ENCODE results near the gene CUL4A.

Gene CUL4A

DNA sequence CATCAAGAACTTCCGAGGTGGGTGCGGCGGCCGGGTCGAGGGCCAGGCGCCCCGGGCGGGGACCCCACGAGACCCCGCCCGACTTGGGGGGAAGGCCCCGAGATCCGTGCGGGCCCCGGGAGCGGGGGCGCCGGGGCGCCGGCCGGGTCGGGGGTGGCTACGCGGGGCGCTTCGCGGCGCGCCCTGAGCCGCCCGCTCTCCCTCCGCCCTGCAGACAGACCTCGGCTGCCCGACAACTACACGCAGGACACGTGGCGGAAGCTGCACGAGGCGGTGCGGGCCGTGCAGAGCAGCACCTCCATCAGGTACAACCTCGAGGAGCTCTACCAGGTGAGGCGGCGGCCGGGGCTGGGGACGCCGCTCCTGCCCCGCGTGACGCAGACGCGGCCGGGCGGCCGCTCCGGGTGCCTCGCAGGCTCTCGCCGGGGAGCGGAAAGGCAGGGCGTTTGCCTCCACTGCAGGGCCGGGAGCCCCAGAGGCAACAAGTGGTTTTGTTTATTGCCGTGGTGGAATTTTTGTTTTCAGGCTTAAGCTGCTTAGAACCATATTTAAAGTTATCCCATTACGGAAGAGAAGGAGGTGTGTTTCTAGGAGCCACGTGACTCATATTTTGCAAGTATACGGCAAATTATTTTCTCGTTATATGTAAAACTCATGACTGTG lies 477 bp downstream of the CUL4A start (continued):
- TF ChIP-seq, protein P1, sequence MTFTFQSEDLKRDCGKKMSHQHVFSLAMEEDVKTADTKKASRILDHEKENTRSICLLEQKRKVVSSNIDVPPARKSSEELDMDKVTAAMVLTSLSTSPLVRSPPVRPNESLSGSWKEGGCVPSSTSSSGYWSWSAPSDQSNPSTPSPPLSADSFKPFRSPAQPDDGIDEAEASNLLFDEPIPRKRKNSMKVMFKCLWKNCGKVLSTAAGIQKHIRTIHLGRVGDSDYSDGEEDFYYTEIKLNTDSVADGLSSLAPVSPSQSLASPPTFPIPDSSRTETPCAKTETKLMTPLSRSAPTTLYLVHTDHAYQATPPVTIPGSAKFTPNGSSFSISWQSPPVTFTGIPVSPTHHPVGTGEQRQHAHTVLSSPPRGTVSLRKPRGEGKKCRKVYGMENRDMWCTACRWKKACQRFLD (tag by site-specific recombination; IDR thresholded peaks at IDR 0.05): no peak
- TF ChIP-seq, protein P2, sequence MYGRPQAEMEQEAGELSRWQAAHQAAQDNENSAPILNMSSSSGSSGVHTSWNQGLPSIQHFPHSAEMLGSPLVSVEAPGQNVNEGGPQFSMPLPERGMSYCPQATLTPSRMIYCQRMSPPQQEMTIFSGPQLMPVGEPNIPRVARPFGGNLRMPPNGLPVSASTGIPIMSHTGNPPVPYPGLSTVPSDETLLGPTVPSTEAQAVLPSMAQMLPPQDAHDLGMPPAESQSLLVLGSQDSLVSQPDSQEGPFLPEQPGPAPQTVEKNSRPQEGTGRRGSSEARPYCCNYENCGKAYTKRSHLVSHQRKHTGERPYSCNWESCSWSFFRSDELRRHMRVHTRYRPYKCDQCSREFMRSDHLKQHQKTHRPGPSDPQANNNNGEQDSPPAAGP (tag by site-specific recombination; IDR thresholded peaks at IDR 0.05): no peak
- no peak for TF ChIP-seq ZBTB21 (tag by site-specific recombination; IDR thresholded peaks at IDR 0.05)
- peak; percentile 14; the same call in 1 of the 2 replicates for TF ChIP-seq ZBTB17 (tag by site-specific recombination; IDR thresholded peaks at IDR 0.05)
- peak; percentile 97 for TF ChIP-seq SCRT2 (tag by site-specific recombination; IDR thresholded peaks at IDR 0.05)
- no peak for TF ChIP-seq ZNF114 (tag by site-specific recombination; IDR thresholded peaks at IDR 0.05)
- no peak for TF ChIP-seq ZNF211 (tag by site-specific recombination; IDR thresholded peaks at IDR 0.05; ENCODE audit: low read depth)
- no peak for TF ChIP-seq ZNF248 (tag by site-specific recombination; IDR thresholded peaks at IDR 0.05)
- TF ChIP-seq ZNF791 (tag by site-specific recombination; IDR thresholded peaks at IDR 0.05): no peak
- no peak for TF ChIP-seq ZNF157 (tag by site-specific recombination; IDR thresholded peaks at IDR 0.05)
- TF ChIP-seq ZNF311 (tag by site-specific recombination; IDR thresholded peaks at IDR 0.05; ENCODE audit: borderline replicate concordance): no peak
- TF ChIP-seq ZNF530 (tag by site-specific recombination; IDR thresholded peaks at IDR 0.05; ENCODE audit: low read depth): no peak

DNA sequence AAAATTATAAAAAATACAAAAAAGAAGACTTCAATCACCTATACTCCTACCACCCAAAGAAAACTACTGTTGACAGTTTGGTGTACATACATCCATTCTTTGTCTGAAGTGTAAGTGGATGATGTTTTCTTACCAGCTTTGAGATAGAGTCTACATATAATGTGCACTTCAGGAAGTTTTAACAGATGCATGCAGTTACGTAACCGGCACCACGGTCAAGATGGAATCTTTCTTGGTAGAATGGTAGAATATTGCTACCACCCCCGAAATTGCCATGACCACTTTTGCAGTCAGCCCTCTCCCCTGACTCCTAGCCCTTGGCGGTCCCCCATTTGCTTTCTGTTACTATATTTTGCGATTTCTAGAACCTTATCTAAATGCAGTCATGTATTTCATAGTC lies 1.4 kb downstream of the CUL4A start:
- Histone ChIP-seq H3K36me3 (ENCODE audit: control insufficient read depth in 2 of 2, insufficient read depth in 1 of 2, low read length in 2 of 2) (peaks cover 0 to 28% of the 10 kb centered on the region in 2 experiments; a peak in 1 of 3 replicates), H3K27ac (ENCODE audit: extremely low read depth, low read depth, low read length) (no peak overlapping the region)

More for the DNA sequence above, 1.4 kb downstream of the CUL4A start:
- TF ChIP-seq ZNF24 (tag by site-specific recombination; IDR thresholded peaks at IDR 0.05) (no peak), SETDB1 (IDR thresholded peaks at IDR 0.05; ENCODE audit: insufficient read length, low read length) (no peak), KLF8 (tag by site-specific recombination; IDR thresholded peaks at IDR 0.05) (no peak), ZBTB8A (tag by site-specific recombination; IDR thresholded peaks at IDR 0.05) (no peak), ZBTB48 (tag by site-specific recombination; IDR thresholded peaks at IDR 0.05) (no peak), ZFHX2 (tag by site-specific recombination; conservative IDR thresholded peaks at IDR 0.05) (no peak), ZNF626 (tag by site-specific recombination; IDR thresholded peaks at IDR 0.05) (no peak)
- TF ChIP-seq, protein P3, sequence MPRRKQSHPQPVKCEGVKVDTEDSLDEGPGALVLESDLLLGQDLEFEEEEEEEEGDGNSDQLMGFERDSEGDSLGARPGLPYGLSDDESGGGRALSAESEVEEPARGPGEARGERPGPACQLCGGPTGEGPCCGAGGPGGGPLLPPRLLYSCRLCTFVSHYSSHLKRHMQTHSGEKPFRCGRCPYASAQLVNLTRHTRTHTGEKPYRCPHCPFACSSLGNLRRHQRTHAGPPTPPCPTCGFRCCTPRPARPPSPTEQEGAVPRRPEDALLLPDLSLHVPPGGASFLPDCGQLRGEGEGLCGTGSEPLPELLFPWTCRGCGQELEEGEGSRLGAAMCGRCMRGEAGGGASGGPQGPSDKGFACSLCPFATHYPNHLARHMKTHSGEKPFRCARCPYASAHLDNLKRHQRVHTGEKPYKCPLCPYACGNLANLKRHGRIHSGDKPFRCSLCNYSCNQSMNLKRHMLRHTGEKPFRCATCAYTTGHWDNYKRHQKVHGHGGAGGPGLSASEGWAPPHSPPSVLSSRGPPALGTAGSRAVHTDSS (tag by site-specific recombination; IDR thresholded peaks at IDR 0.05): no peak
- TF ChIP-seq, protein P4, sequence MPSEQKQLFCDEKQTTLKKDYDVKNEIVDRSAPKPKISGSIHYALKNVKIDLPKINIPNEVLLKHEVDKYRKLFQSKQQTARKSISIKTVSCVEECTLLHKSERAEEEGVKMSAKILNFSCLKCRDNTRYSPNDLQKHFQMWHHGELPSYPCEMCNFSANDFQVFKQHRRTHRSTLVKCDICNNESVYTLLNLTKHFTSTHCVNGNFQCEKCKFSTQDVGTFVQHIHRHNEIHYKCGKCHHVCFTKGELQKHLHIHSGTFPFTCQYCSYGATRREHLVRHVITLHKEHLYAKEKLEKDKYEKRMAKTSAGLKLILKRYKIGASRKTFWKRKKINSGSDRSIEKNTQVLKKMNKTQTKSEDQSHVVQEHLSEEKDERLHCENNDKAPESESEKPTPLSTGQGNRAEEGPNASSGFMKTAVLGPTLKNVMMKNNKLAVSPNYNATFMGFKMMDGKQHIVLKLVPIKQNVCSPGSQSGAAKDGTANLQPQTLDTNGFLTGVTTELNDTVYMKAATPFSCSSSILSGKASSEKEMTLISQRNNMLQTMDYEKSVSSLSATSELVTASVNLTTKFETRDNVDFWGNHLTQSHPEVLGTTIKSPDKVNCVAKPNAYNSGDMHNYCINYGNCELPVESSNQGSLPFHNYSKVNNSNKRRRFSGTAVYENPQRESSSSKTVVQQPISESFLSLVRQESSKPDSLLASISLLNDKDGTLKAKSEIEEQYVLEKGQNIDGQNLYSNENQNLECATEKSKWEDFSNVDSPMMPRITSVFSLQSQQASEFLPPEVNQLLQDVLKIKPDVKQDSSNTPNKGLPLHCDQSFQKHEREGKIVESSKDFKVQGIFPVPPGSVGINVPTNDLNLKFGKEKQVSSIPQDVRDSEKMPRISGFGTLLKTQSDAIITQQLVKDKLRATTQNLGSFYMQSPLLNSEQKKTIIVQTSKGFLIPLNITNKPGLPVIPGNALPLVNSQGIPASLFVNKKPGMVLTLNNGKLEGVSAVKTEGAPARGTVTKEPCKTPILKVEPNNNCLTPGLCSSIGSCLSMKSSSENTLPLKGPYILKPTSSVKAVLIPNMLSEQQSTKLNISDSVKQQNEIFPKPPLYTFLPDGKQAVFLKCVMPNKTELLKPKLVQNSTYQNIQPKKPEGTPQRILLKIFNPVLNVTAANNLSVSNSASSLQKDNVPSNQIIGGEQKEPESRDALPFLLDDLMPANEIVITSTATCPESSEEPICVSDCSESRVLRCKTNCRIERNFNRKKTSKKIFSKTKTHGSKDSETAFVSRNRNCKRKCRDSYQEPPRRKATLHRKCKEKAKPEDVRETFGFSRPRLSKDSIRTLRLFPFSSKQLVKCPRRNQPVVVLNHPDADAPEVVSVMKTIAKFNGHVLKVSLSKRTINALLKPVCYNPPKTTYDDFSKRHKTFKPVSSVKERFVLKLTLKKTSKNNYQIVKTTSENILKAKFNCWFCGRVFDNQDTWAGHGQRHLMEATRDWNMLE (tag by site-specific recombination; conservative IDR thresholded peaks at IDR 0.05; ENCODE audit: low read depth): no peak
- no peaks in the 10 kb centered on the region; the same call in 1 of the 2 replicates for H3K4me1 ChIP-seq (ENCODE audit: control insufficient read depth, insufficient read depth, low read length)
- no peak overlapping the region for H3K4me3 ChIP-seq (ENCODE audit: low read depth, low read length)
- H3K9me3 ChIP-seq (ENCODE audit: control insufficient read depth, insufficient read depth, low read depth, low read length): no peaks in the 10 kb centered on the region
- ChIA-PET CTCF (no interaction called here), POLR2A (no interaction called here)
